ENCODE results near the gene ATG10. TPM values are rescaled to one million over a fixed set of nuclear protein-coding genes. Genes with fewer than 3 reads are reported as not detected.
"Not testable (repeated sequence)": the region's sequence is repeated elsewhere in the genome, so short reads cannot be mapped to it uniquely, and the experiment has no call there.

The ATG10 gene
- total RNA-seq, 1 donor from 2014 or later, result 8.6 TPM

- FAIRE-seq, result no peak
- DNase-seq (ENCODE audit: low spot score in 2 of 2), result no peak
Observed at GRCh38 chr5:82109013-82109412, 137.2 kb downstream of the ATG10 start.

DNA sequence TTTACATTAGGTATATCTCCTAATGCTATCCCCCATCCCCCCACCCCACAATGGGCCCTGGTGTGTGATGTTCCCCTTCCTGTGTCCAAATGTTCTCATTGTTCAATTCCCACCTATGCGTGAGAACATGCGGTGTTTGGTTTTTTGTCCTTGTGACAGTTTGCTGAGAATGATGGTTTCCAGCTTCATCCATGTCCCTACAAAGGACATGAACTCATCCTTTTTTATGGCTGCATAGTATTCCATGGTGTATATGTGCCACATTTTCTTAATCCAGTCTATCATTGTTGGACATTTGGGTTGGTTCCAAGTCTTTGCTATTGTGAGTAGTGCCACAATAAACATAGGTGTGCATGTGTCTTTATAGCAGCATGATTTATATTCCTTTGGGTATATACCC lies 138.1 kb downstream of the ATG10 start:
- FAIRE-seq; DNase-seq (ENCODE audit: low spot score in 2 of 2): not testable (repeated sequence)

DNA sequence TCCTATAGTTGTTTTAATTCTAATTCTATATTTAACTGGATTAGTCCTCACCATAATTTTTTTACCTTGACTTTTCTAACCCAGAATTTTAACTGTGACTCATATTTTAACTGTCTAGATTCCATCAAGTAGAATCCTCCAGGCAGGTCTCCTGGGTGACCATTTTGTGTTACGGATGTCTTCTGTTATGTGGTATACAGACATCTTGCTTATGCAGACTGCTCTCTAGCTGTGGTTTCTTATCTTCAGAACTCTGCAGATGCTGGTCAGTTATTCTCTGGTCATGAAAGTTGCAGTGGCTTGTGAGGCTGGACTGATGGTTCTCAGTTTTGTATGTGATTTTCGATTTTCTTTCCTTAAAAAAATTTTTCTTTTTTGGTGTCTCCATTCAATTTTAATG lies 139.4 kb downstream of the ATG10 start:
- FAIRE-seq (no peak), DNase-seq (ENCODE audit: low spot score in 2 of 2) (no peak)

DNA sequence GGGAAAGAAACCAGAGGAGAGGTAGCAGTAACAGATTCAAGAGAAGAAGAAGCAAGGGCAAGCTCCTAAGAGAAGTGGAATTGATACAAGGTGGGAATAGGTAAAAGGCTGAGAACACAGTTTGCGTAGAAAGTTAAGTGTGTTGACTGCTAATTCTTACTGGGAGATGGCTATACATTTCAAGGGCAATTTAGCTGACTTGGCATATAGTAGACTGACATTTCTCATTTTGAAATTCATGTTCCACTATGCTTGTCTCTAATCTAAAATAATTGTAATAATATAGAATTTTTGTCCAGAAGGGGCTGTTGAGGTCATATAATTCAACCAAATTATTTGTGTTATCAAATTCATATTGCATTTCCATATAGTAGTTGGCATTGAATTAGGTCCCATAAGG lies 144.0 kb downstream of the ATG10 start:
- DNase-seq (ENCODE audit: low spot score in 2 of 2) (no peak), FAIRE-seq (no peak)

GRCh38 chr5:82119889-82120288 lies 148.1 kb downstream of the ATG10 start:
- FAIRE-seq (no peak), DNase-seq (ENCODE audit: low spot score in 2 of 2) (no peak)

GRCh38 chr5:82129723-82130285 lies 158.0 kb downstream of the ATG10 start:
- FAIRE-seq, result no peak
- no peak for DNase-seq (ENCODE audit: low spot score in 2 of 2)

- DNase-seq (ENCODE audit: low spot score in 2 of 2), result no peak
- FAIRE-seq, result no peak
Observed at GRCh38 chr5:82130602-82131001, 158.8 kb downstream of the ATG10 start.

DNA sequence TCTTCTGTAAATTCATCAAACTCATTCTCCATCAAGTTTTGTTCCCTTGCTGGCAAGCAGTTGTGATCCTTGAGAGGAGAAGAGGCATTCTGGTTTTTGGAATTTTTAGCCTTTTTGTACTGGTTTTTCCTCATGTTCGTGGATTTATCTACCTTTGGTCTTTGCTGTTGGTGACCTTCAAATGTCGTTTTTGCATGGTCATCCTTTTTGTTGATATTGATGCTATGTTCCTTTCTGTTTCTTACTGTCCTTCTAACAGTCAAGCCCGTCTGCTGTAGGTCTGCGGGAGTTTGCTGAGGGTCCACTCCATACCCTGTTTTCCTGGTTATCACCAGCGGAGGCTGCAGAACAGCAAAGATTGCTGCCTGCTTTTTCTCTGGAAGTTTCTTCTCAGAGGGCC lies 165.4 kb downstream of the ATG10 start:
- FAIRE-seq (no peak), DNase-seq (ENCODE audit: low spot score in 2 of 2) (no peak)

DNA sequence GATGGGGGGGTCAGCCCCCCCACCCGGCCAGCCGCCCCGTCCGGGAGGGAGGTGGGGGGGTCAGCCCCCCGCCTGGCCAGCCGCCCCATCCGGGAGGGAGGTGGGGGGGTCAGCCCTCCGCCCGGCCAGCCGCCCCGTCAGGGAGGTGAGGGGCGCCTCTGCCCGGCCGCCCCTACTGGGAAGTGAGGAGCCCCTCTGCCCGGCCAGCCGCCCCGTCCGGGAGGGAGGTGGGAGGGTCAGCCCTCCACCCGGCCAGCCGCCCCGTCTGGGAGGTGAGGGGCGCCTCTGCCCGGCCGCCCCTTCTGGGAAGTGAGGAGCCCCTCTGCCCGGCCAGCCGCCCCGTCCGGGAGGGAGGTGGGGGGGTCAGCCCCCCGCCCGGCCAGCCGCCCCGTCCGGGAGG lies 168.0 kb downstream of the ATG10 start:
- not testable (repeated sequence) for DNase-seq (ENCODE audit: low spot score in 2 of 2); FAIRE-seq

DNA sequence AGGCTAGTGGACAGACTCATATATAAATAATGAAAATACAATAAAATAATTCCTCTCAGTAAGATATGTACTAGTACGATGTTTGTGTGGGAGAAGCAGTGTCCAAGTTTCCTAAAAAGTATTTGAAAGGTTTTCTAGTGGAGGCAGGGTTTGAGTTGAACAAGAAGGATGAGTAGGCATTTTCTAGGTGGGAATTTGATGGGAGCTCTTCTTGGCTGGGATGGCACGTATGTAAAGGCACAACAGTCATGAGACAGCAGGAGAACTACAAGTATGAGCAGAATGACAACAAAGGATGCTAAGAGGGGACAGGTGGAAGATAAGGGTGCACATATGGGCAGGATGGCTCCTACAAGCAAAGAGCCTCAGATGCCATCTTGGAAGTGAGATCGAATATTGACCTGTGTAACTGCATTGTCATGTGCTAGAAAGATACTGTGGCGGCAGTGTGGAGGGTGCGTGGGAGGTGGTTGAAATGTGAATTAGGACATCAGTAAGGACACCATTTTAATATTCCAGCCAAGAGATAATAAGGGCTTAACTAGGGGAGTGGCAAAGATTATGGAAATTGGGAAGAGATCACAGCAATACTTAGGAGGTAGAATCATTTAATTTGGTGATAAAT lies 170.5 kb downstream of the ATG10 start:
- no peak for DNase-seq (ENCODE audit: low spot score in 2 of 2)
- no peak for FAIRE-seq

GRCh38 chr5:82142928-82143577 lies 171.2 kb downstream of the ATG10 start:
- no peak for DNase-seq (ENCODE audit: low spot score in 2 of 2)
- no peak for FAIRE-seq

DNA sequence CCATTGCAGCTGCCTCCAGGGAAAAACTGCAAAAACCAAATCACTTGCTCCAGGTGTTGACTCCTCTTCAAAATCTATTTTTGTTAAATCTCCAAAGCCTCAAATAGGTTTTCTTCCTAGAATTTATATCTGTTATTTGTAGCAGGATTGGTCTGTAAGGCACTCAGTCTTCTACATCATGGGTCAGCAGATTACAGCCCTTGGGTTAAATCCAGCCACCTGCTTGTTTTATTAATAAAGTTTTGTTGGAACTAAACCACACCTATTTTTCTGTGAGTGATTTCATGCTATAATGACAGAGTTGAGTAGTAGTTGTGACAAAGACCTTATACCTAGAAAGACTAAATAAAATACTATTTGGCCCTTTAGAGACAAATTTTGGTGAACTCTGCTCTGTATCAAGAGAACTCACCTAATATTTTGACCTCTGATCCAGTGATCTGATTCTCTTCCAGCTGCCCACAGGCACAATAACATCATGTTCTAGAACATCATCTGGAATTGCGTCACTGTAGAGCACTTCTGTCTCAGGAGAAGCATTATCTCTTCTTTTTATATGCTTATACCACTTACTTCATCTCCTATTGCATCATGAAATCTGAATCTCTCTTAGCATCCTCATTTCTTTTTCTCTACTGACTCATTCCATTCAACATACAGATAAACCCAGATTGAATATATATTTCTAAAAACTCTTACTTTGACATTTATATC lies 176.2 kb downstream of the ATG10 start:
- no peak for DNase-seq (ENCODE audit: low spot score in 2 of 2)
- FAIRE-seq, result no peak

GRCh38 chr5:82149434-82149833 lies 177.6 kb downstream of the ATG10 start:
- DNase-seq (ENCODE audit: low spot score in 2 of 2) (no peak), FAIRE-seq (no peak)

- DNase-seq (ENCODE audit: low spot score in 2 of 2), result no peak
- FAIRE-seq, result no peak
Observed at GRCh38 chr5:82150559-82150958, 178.7 kb downstream of the ATG10 start.

DNA sequence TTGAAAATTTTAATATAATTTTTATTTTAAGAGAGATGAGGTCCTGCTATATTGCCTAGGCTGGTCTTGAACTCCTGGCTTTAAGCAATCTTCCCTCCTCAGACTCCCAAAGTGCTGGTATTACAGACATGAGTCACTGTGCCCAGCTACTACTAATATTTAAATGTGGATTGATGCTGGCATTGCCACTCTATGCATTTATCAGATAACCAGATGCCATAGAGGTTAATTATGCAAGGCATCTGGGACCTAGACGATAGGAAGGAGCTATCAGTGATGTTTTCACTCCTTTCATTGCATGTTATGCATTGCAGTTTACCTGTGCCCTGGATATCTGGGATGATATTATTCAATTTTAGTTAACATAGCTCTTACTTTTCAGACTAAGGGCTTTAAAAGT lies 179.4 kb downstream of the ATG10 start:
- DNase-seq (ENCODE audit: low spot score in 2 of 2) (no peak), FAIRE-seq (no peak)

- DNase-seq (ENCODE audit: low spot score in 2 of 2) (no peak), FAIRE-seq (no peak)
Observed at GRCh38 chr5:82151662-82152061, 179.8 kb downstream of the ATG10 start.

DNA sequence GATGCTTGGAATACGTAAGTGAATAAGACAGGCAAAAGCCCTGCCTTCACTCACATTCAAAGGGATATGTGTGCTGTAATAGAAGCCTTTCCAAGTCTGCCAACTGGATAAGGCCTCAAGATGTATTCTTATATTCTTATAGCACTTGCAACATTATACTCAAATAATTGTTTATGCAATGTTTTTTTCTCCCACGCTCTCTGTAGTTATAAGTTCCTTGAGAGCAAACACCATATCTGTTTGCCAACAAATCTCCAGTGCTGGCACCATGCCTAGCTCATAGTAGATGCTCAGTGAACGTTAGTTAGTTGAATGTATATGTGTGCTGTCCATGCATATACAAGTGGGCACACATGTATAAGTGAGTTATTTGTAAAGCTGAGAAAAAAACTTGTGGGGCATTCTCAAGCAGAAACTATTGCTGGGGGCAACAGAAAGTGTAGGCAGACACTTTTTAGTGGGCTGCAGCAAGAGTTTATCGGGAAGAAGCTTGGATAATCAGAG lies 181.2 kb downstream of the ATG10 start:
- no peak for FAIRE-seq
- DNase-seq (ENCODE audit: low spot score in 2 of 2), result no peak

DNA sequence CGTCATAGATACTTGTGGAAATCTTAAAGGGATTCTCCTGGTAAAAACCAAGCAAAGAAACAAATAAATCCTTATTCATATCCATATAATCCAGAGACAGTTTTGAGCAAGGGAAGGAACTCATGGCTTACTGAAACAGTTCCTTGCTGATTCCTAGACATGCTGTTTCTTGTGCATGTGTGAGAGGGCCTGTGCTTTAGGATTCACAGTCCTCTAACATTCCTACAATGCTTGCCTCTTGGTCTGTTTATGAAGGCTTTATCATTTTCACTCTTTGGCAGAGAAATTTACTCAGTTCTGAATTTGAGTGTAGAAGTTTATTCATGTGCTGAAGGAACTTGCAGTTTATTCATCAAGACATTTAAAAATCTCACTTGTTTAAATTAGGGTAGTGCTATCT lies 183.0 kb downstream of the ATG10 start:
- FAIRE-seq (no peak), DNase-seq (ENCODE audit: low spot score in 2 of 2) (no peak)

GRCh38 chr5:82155305-82155704 lies 183.5 kb downstream of the ATG10 start:
- DNase-seq (ENCODE audit: low spot score in 2 of 2), result no peak
- no peak for FAIRE-seq

- DNase-seq (ENCODE audit: low spot score in 2 of 2) (no peak), FAIRE-seq (no peak)
Observed at GRCh38 chr5:82156874-82157273, 185.1 kb downstream of the ATG10 start.

- FAIRE-seq (no peak), DNase-seq (ENCODE audit: low spot score in 2 of 2) (no peak)
Observed at GRCh38 chr5:82158755-82159413, 187.1 kb downstream of the ATG10 start.
